ENCODE results near the gene TTC27.
"Not testable (repeated sequence)": the region's sequence is repeated elsewhere in the genome, so short reads cannot be mapped to it uniquely, and the experiment has no call there.

TTC27 gene

GRCh38 chr2:32852856-32853255 is 225.0 kb downstream of the TTC27 start:
- DNase-seq (ENCODE audit: low spot score), result no peak

GRCh38 chr2:32856891-32857290 is 229.0 kb downstream of the TTC27 start:
- no peak for DNase-seq (ENCODE audit: low spot score)

DNA sequence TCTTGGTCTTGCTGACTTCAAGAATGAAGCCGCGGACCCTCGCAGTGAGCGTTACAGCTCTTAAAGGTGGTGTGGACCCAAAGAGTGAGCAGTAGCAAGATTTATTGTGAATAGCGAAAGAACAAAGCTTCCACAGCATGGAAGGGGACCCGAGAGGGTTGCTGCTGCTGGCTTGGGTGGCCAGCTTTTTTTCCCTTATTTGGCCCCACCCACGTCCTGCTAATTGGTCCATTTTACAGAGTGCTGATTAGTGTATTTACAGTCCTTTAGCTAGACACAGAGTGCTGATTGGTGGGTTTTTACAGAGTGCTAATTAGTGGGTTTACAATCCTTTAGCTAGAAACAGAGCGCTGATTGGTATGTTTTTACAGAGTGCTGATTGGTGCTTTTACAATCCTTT is 230.9 kb downstream of the TTC27 start:
- DNase-seq (ENCODE audit: low spot score), result no peak

GRCh38 chr2:32860385-32860784 is 232.5 kb downstream of the TTC27 start:
- no peak for DNase-seq (ENCODE audit: low spot score)

GRCh38 chr2:32862269-32863055 is 234.6 kb downstream of the TTC27 start:
- DNase-seq (ENCODE audit: low spot score), result no peak

GRCh38 chr2:32863326-32863725 is 235.5 kb downstream of the TTC27 start:
- DNase-seq (ENCODE audit: low spot score), result no peak

- no peak for DNase-seq (ENCODE audit: low spot score)
Observed at GRCh38 chr2:32863803-32864202, 236.0 kb downstream of the TTC27 start.

DNA sequence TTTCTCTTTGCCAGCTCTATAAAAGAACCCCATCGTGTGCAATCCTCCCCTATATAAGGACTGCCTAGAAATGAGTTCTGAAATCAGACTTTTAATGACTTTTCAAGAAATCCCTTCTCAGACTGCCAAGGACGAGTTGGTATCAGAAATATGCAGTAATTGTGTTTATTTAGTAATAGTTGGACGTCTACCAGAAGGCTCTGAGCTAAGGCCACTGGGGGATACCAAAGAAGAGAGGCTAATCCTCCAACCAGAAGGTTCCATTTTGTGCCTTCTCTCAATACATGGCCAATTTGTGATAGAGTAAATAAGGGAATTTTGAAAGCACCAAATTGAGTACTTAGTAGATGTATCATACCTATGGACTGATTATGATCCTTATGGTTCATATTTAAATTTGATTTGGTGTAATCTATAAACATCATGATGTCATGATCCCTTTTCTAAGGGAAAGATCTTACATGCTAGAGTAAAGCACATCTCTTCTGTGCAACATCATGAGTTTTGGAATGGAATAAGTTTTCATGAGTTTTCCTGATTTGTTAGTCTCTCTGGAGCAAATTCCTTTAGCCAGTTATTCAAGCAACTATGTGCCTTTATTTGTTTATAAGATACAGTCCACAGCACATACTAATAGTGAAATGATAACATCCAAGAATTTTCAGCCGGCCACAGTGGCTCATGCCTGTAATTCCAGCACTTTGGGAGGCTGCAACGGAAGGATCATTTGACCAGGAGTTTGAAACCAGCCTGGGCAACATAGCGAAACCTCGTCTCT is 236.7 kb downstream of the TTC27 start:
- DNase-seq (ENCODE audit: low spot score), result no peak

- no peak for DNase-seq (ENCODE audit: low spot score)
Observed at GRCh38 chr2:32865399-32866068, 237.7 kb downstream of the TTC27 start.

DNA sequence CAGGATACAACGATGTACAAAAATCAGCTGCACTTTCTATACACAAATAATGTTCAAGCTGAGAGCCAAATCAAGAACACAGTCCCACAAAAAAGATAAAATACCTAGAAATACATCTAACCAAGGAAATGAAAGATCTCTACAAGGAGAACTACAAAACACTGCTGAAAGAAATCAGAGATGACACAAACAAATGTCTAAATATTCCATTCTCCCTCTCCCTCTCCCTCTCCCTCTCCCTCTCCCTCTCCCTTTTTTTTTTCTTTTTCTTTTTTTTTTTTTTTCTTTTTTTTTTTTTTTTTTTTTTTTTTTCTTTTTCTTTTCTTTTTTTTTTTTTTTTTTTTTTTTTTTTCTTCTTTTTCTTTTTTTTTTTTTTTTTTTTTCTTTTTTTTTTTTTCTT is 238.6 kb downstream of the TTC27 start:
- DNase-seq (ENCODE audit: low spot score), result not testable (repeated sequence)
